K562 (cell line): ENCODE results near the gene MARS1. TPM values are rescaled to one million over a fixed set of nuclear protein-coding genes. Genes with fewer than 3 reads are reported as not detected.

Experiments used
- DMBX1 ChIP-seq: fragments of 250-450 bp; sonication (Bioruptor Pico); IDR thresholded peaks from 2 replicates; pipeline ENCODE4 v1.8.0; 2022; ENCODE audit warnings: inconsistent platforms, mild to moderate bottlenecking, moderate library complexity, borderline replicate concordance
- DPF2 ChIP-seq: fragments of 450-650 bp; IDR thresholded peaks from 2 replicates; pipeline ENCODE4 v1.6.1; 2016
- ELF2 ChIP-seq: fragments of 250-450 bp; sonication (Bioruptor Pico); IDR thresholded peaks from 2 replicates; pipeline ENCODE4 v1.5.0; 2021; ENCODE audit warnings: mild to moderate bottlenecking
- FOXP1 ChIP-seq: sonication (generic); formaldehyde crosslinking; IDR thresholded peaks from 2 replicates; pipeline ENCODE4 v1.8.0; 2022; ENCODE audit warnings: mild to moderate bottlenecking, missing genetic modification reagents
- GABPA ChIP-seq: fragments of 200-800 bp; sonication (Bioruptor generic); conservative IDR thresholded peaks from 2 replicates; pipeline ENCODE4 v1.6.1; 2016; ENCODE audit warnings: low read depth, missing genetic modification characterization, missing compliant biosample characterization
- GABPB1 ChIP-seq: sonication (generic); formaldehyde crosslinking; IDR thresholded peaks from 2 replicates; pipeline ENCODE4 v1.8.0; 2022; ENCODE audit warnings: mild to moderate bottlenecking, missing genetic modification reagents
- GATA2 ChIP-seq: sonication (generic); formaldehyde crosslinking; IDR thresholded peaks from 2 replicates; pipeline ENCODE4 v1.4.0; 2020; ENCODE audit warnings: mild to moderate bottlenecking, missing genetic modification reagents
- HDGF ChIP-seq: fragments of 450-650 bp; IDR thresholded peaks from 2 replicates; pipeline ENCODE4 v1.6.1; 2016
- IFI16 ChIP-seq: fragments of 250-450 bp; sonication (Bioruptor Pico); IDR thresholded peaks from 2 replicates; pipeline ENCODE4 v2.1.2; 2022; ENCODE audit warnings: mild to moderate bottlenecking, inconsistent platforms
- L3MBTL2 ChIP-seq: fragments of 450-650 bp; IDR thresholded peaks from 2 replicates; pipeline ENCODE4 v1.6.1; 2016; ENCODE audit warnings: mild to moderate bottlenecking, moderate library complexity
- MTA1 ChIP-seq: fragments of 450-650 bp; IDR thresholded peaks from 2 replicates; pipeline ENCODE4 v1.6.1; 2017; ENCODE audit warnings: borderline replicate concordance
- MYC ChIP-seq, 2 experiments: fragments of 250-450 bp in 1 of 2; sonication (Bioruptor Pico) in 1 of 2; IDR thresholded peaks; 2 replicates each; pipeline versions ENCODE4 v1.5.1 to v1.6.1; 2012 to 2021; ENCODE audit warnings: low read depth in 2 of 2, borderline replicate concordance in 1 of 2, improper control_type of control experiment in 1 of 2, low read length in 1 of 2, mild to moderate bottlenecking in 1 of 2, moderate library complexity in 1 of 2
- PCBP2 ChIP-seq: fragments of 200-400 bp; formaldehyde crosslinking; IDR thresholded peaks from 2 replicates; pipeline ENCODE4 v1.6.1; 2018; ENCODE audit warnings: low read length, low read depth, mild to moderate bottlenecking, moderate library complexity; ENCODE audit not compliant: poor library complexity, severe bottlenecking
- PHF21A ChIP-seq: fragments of 450-650 bp; IDR thresholded peaks from 2 replicates; pipeline ENCODE4 v1.6.1; 2017; ENCODE audit warnings: low read depth, borderline replicate concordance
- RBBP5 ChIP-seq: fragments of 200-600 bp; sonication (generic); IDR thresholded peaks from 2 replicates; pipeline ENCODE4 v1.6.1; 2012; ENCODE audit warnings: borderline replicate concordance, mild to moderate bottlenecking, low read length, control low read depth, inconsistent platforms; ENCODE audit not compliant: insufficient read depth, poor library complexity, severe bottlenecking
- SMARCA4 ChIP-seq: fragments of 450-650 bp; IDR thresholded peaks from 2 replicates; pipeline ENCODE4 v1.6.1; 2016
- TBL1XR1 ChIP-seq, 2 experiments: IDR thresholded peaks; 2 replicates each; pipeline ENCODE4 v1.6.1; 2012; ENCODE audit warnings: improper control_type of control experiment in 2 of 2, low read length in 2 of 2, mild to moderate bottlenecking in 1 of 2
- ZBTB17 ChIP-seq: fragments of 450-650 bp; formaldehyde crosslinking; IDR thresholded peaks from 2 replicates; pipeline ENCODE4 v1.4.0; 2020; ENCODE audit warnings: mild to moderate bottlenecking
- ZNF134 ChIP-seq: fragments of 250-450 bp; sonication (Bioruptor Pico); conservative IDR thresholded peaks from 2 replicates; pipeline ENCODE4 v1.4.0; 2020
- ZNF175 ChIP-seq: fragments of 200-800 bp; sonication (Bioruptor generic); IDR thresholded peaks from 2 replicates; pipeline ENCODE4 v1.6.1; 2016; ENCODE audit warnings: low read depth, mild to moderate bottlenecking, missing genetic modification characterization, missing compliant biosample characterization
- ZNF766 ChIP-seq: fragments of 200-800 bp; sonication (Bioruptor generic); conservative IDR thresholded peaks from 2 replicates; pipeline ENCODE4 v1.6.1; 2016; ENCODE audit warnings: missing genetic modification characterization, missing compliant biosample characterization
- polyA plus RNA-seq, 8 experiments: library from polyadenylated mRNA; depleted of rRNA in 4 of 8; stranded (reverse) in 5 of 8; unstranded in 3 of 8; fragments of >200 nt; fragmentation: Nextera tagmentation in 2 of 8; fragmentation: Illumina TruSeq in 1 of 8; extraction: Ambion mirVana in 2 of 8; extraction: Trizol in 1 of 8; gene quantifications; 2 replicates each; pipeline versions ENCODE4 v1.2.1 to v1.2.3, GENCODE V29; 2011 to 2014; ENCODE audit warnings: inconsistent platforms in 1 of 8, missing spikeins in 1 of 8
- total RNA-seq, 7 experiments: library from RNA; depleted of rRNA in 6 of 7; stranded (reverse); fragments of >200 nt in 6 of 7; fragmentation: Illumina TruSeq in 2 of 7; extraction: Trizol in 2 of 7; gene quantifications; 2 replicates each; pipeline versions ENCODE4 v1.2.1 to v1.2.3, GENCODE V29; 2011 to 2021; ENCODE audit warnings: low replicate concordance in 1 of 7
- TF ChIP-seq, protein P1 (sequence below): fragments of 250-450 bp; sonication (Bioruptor Pico); IDR thresholded peaks from 2 replicates; pipeline ENCODE4 v1.4.0; 2020; ENCODE audit warnings: mild to moderate bottlenecking, moderate library complexity
- TF ChIP-seq, protein P2 (sequence below): sonication (generic); formaldehyde crosslinking; IDR thresholded peaks from 2 replicates; pipeline ENCODE4 v1.8.0; 2022; ENCODE audit warnings: missing genetic modification reagents, mild to moderate bottlenecking, moderate library complexity, borderline replicate concordance
- TF ChIP-seq, protein P3 (sequence below): sonication (generic); formaldehyde crosslinking; IDR thresholded peaks from 2 replicates; pipeline ENCODE4 v1.8.0; 2022; ENCODE audit warnings: mild to moderate bottlenecking, missing genetic modification reagents
- TF ChIP-seq, protein P4 (sequence below): fragments of 450-650 bp; conservative IDR thresholded peaks from 2 replicates; pipeline ENCODE4 v1.6.1; 2016; ENCODE audit warnings: missing genetic modification characterization, low read depth, mild to moderate bottlenecking, missing compliant biosample characterization, moderate library complexity

Gene MARS1
- total and polyA plus RNA-seq, 9 of the 15 experiments (the other 6 are each of a cell fraction or from before 2014, with no cell fraction given), result 117 to 382 (median 220) TPM

DNA sequence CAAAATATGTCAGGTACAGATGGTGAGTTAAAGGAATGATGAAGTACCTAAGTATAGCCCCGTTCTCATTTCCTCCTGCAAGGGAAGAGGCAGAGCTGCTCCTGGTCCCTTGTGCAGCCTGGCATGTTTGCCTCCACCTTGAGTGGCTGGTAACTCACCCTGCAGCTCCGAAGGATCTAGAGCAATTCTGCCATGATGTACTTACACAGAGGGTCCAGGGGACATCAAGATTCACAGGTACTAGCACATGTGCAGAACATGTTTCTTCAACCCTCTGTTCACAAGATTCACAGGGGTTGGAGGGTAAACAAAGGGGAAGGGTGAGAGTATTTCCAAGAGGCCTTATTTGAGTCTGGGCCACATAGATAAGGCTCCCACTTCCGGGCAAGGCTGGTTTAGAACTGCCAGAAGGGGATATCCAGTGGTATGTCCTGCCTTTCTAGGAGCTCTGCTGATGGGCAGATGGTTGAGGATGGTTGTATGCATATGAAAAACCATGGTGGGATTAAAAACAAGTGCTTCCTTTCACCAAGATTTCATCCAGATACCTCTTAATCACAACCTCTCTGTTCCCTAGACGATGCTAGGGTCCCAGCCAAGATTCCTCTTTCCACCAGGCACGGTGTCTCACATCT lies 51.4 kb downstream of the MARS1 start (continued):
- TF ChIP-seq, protein P1, sequence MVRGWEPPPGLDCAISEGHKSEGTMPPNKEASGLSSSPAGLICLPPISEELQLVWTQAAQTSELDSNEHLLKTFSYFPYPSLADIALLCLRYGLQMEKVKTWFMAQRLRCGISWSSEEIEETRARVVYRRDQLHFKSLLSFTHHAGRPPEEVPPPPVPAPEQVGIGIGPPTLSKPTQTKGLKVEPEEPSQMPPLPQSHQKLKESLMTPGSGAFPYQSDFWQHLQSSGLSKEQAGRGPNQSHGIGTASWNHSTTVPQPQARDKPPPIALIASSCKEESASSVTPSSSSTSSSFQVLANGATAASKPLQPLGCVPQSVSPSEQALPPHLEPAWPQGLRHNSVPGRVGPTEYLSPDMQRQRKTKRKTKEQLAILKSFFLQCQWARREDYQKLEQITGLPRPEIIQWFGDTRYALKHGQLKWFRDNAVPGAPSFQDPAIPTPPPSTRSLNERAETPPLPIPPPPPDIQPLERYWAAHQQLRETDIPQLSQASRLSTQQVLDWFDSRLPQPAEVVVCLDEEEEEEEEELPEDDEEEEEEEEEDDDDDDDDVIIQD (CRISPR knock-in tag), result 0 out of 2 replicates have a peak, but pooled peaks have one; percentile 10
- peak; percentile 74; the same call in 1 of the 2 replicates for TF ChIP-seq MTA1
- TF ChIP-seq, protein P2, sequence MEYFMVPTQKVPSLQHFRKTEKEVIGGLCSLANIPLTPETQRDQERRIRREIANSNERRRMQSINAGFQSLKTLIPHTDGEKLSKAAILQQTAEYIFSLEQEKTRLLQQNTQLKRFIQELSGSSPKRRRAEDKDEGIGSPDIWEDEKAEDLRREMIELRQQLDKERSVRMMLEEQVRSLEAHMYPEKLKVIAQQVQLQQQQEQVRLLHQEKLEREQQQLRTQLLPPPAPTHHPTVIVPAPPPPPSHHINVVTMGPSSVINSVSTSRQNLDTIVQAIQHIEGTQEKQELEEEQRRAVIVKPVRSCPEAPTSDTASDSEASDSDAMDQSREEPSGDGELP (CRISPR knock-in tag), result peak; percentile 40; the same call in 1 of the 2 replicates
- peak; percentile 88 for TF ChIP-seq DMBX1 (CRISPR knock-in tag)
- TF ChIP-seq TBL1XR1 (IDR thresholded peaks at IDR 0.05; ENCODE audit: low read length in 2 of 2), result peak in 1 of 2 experiments; percentile 83; a peak in 3 of 4 replicates
- peak; percentile 48 for TF ChIP-seq RBBP5
- TF ChIP-seq, protein P3, sequence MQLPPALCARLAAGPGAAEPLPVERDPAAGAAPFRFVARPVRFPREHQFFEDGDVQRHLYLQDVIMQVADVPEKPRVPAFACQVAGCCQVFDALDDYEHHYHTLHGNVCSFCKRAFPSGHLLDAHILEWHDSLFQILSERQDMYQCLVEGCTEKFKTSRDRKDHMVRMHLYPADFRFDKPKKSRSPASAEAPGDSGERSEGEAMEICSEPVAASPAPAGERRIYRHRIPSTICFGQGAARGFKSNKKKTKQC (CRISPR knock-in tag), result no peak
- peak; percentile 40; the same call in 1 of the 2 replicates for TF ChIP-seq GABPB1
- TF ChIP-seq ZNF766 (CRISPR knock-in tag), result peak; percentile 17; the same call in 1 of the 2 replicates
- TF ChIP-seq L3MBTL2, result peak; percentile 96
- TF ChIP-seq ZBTB17 (CRISPR knock-in tag), result 0 out of 2 replicates have a peak, but pooled peaks have one; percentile 52
- peak; percentile 58; the same call in 1 of the 2 replicates for TF ChIP-seq IFI16 (CRISPR knock-in tag)
- 0 out of 2 replicates have a peak, but pooled peaks have one; percentile 10 for TF ChIP-seq ZNF134 (CRISPR knock-in tag)
- peak; percentile 88 for TF ChIP-seq GATA2 (CRISPR knock-in tag)
- TF ChIP-seq MYC (IDR thresholded peaks at IDR 0.05; ENCODE audit: low read depth, low read length), result peak; percentile 74
- TF ChIP-seq MYC (CRISPR knock-in tag; IDR thresholded peaks at IDR 0.05; ENCODE audit: borderline replicate concordance, low read depth), result no peak
- 0 out of 2 replicates have a peak, but pooled peaks have one; percentile 62 for TF ChIP-seq FOXP1
- peak; percentile 95 for TF ChIP-seq SMARCA4
- peak; percentile 64; the same call in 1 of the 2 replicates for TF ChIP-seq PHF21A
- TF ChIP-seq GABPA, result peak; percentile 71
- TF ChIP-seq HDGF, result no peak
- TF ChIP-seq, protein P4, sequence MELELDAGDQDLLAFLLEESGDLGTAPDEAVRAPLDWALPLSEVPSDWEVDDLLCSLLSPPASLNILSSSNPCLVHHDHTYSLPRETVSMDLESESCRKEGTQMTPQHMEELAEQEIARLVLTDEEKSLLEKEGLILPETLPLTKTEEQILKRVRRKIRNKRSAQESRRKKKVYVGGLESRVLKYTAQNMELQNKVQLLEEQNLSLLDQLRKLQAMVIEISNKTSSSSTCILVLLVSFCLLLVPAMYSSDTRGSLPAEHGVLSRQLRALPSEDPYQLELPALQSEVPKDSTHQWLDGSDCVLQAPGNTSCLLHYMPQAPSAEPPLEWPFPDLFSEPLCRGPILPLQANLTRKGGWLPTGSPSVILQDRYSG (tag), result 0 out of 2 replicates have a peak, but pooled peaks have one; percentile 54
- TF ChIP-seq DPF2, result peak; percentile 97
- TF ChIP-seq ZNF175 (CRISPR knock-in tag), result peak; percentile 67; the same call in 1 of the 2 replicates
- TF ChIP-seq PCBP2, result no peak
- no peak for TF ChIP-seq ELF2 (CRISPR knock-in tag)
